CD4-positive, alpha-beta T cell treated with Interleukin-17A for 1 hour (primary cell): ENCODE measurements around the gene CIITA.
"Not testable (repeated sequence)": the region's sequence is repeated elsewhere in the genome, so short reads cannot be mapped to it uniquely, and the experiment has no call there.

Source experiments
- DNase-seq: peaks from one replicate; pipeline ENCODE4 v3.0.0-alpha.2; 2020

CIITA gene

GRCh38 chr16:10938796-10939648, 62.0 kb downstream of the CIITA start:
- no peak for DNase-seq

DNA sequence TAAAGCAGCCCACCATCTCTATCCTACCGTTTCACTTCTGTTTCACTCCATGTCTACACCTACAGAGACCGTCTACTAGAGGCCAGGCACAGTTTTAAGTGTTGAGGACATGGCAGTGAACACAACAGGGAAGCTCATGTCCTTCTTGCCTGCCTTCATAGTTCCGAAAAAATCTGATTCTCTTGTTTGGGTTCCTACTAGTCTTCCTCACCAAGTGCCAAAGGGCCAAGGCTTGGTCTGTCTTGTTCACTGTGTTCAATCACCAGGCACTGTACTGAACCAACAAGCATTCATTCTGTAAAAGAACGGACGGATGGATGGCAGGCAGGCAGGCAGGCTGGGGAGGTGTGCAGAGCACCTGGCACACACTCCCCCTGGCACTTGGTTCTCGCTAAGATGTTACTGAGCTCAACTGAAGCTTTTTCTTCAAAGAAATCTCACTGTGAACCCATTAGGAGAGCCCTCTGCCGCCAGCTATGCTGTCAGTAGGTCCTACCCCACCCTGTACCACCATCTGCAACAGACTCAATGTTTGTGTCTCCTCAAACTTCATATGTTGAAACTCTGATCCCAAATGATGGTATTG, 62.7 kb downstream of the CIITA start:
- no peak for DNase-seq

DNA sequence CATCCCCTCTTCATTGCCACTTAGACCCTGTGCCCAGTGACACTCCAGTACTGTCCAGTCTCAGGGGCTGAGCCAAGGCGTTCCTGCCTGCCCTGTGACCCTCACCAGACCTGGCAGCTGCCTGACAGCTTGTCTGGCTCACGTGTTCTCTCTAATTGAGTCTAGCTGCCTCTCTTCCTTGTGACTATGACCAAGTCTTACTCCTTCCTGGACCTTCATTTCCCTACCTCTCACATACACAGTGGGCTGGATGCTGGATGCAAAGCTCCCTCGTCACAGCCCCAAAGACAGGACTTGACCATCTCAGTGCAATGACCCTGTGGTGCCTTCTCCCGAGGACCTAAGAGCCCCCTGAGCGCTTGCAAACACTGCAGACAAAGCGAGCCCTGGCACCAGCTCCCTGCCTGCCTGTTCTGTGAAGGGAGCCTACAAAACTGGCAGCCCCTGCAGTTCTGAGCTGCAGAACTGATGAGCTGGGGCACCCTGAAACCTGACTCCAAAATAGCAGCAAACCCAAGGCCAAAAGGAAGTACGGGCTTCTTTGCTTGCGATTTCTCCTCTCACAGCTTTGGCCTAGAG, 63.6 kb downstream of the CIITA start:
- DNase-seq: no peak

DNA sequence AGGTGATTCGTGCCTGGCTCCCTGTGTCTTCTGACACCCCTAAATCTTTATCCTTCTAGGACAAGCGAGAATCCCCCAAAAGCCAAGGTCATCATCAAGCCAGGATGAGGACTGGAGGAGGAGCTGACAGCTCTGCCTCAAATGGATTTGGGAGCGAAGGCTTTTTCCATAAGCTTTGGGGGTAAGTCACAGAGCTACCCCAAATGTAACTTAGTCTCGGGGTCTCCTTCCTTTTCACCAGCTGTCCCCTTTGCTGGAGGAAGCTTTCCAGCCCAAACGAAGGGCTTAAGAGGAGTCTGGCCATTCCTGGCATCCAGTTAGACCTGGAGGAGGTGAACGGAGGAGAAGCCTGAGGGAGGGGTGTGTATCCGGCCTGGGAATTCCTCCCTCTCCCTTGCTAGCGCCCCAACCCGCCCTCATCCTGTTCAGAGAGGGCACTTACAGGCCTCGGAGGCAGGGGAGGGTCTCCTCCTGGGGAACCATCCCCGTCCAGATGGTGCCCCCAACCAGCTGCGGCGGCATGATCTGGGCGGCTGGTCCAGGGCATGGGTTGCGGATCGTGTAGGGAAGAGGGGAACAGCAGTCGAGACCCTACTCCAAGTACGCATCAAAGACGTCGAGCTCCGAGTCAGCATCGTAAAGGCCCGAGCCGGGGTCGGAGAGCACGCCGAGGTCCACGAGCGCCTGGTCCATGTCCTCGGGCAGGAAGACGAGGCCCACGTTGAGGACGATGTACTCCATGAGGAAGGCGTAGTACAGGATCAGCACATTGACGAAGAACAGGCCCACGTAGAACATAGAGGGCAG, 64.3 kb downstream of the CIITA start:
- DNase-seq: no peak

DNA sequence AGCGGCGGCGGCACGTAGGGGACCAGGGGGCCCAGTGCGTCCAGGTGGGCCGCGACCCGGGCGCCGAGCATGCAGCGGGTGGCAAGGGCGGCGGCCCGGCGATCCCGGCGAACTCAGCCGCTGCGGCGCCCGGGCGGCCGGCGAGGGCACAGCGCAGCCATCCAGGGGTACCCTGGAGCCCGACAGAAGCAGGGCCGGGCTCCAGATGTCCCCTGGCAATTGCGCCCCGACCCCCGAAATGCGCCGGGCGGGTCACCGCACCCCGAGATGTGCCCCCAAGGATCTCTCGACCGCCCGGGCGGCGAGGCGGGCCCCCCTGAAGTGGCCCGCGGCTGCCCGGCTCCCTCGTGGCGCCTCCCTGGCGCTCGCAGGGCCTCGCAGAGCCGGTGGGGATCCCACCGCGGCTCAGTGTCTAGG, 64.9 kb downstream of the CIITA start:
- not testable (repeated sequence) for DNase-seq

DNA sequence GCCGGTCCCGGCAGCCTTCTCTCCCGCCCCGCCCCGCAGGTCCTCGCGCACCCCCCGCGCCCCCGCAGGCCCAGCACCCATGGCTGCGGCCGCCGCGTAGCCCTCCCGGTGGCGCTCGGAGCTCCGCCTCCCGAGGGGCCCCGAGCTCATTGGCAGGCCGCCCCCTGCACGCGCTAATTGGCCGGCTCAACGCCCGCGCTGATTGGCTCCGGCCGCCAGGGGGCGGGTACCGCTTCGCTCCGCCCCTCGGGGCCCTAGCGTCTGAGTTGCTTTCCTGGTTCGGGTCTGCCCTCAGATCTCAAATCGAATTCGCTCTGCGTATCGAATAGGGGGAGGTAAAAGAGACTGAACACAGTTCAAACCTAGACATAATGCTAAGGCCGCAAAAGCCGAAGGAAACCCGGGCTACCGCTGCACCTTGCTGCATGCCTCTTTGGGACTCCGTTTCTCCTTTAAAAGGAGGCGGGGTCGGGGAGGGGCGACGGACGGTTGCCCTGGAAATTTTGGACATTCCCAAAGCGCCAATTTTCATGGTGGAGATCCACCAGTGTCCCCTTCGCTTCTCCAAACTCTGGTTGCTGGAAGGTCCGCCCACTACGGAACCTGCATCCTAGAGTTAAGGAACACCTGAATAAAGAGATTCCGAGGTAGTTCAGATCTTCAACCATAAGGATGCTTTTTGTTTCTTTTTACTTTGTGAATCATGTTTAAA, 65.5 kb downstream of the CIITA start, which contains the start of gene DEXI:
Gene DEXI (minus strand): TSS at position 117 of the 712 bp plus-strand sequence. CDS start 463 bp downstream, outside the sequence.
- peak; percentile 95 for DNase-seq

- no peak for DNase-seq
These were observed 66.0 kb downstream of the CIITA start for GRCh38 chr16:10943064-10943353.

DNA sequence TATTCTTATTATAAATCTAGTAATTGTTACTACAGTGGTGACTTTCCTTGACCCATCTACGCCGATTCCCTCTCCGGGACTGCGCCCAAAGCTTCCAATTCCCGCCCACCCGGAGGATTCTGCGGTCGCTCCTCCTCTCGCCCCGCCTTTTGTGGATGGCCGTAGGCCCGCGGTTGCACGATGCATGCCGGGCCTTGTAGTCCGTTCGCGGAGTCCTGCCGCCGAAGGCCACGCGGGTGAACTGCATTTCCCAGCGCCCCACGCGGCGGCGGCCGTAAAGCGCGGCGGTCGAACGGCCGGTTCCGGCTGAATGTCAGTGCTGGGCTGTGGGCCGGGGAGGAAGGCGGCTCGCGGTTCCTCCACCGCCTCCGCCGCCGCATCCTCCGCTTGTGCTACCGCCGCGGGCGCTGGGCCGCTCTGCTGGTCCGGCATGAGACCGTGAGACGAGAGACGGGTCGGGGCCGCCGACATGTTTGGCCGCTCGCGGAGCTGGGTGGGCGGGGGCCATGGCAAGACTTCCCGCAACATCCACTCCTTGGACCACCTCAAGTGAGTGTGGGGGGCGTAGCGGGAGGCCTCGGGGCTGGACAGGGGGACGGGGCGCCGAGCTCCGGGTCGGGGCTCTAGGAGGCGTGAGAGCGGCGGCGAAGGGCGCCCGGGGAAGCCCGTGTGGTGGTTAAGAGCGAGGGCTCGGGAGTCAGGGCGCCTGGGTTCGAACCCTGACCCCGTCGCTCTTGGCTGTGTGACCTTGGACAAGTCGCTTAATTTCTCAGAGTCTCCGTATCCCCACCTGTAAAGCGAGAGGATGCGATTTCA, 67.5 kb downstream of the CIITA start, which contains the start of gene CLEC16A:
Gene CLEC16A (plus strand): TSS at position 316 of the 816 bp plus-strand sequence. CDS start 154 bp downstream, at position 470.
- DNase-seq: peak; percentile 96

GRCh38 chr16:10945065-10945787, 68.2 kb downstream of the CIITA start:
- DNase-seq: no peak

DNA sequence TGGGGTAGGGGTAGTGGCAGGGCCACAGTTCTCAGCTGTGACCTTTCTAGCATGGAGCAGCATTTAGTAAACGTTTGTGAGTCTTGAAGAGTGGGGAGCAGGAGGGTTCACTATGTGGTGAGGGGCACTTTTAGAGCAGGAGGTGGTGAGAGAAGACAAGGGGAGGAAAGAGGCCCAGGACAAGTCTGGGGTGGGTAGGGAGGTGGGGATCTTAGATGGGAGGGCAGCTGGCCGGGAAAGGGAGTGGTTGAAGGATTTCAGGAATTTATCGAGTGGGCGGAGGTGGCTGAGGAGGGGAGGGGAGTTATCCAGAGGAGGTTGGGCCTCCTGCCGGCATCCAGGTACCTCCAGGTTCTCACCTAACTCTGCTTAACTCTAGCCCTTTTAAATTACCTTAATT, 69.3 kb downstream of the CIITA start:
- DNase-seq: no peak

- no peak for DNase-seq
These were observed 70.3 kb downstream of the CIITA start for GRCh38 chr16:10947211-10947787.

DNA sequence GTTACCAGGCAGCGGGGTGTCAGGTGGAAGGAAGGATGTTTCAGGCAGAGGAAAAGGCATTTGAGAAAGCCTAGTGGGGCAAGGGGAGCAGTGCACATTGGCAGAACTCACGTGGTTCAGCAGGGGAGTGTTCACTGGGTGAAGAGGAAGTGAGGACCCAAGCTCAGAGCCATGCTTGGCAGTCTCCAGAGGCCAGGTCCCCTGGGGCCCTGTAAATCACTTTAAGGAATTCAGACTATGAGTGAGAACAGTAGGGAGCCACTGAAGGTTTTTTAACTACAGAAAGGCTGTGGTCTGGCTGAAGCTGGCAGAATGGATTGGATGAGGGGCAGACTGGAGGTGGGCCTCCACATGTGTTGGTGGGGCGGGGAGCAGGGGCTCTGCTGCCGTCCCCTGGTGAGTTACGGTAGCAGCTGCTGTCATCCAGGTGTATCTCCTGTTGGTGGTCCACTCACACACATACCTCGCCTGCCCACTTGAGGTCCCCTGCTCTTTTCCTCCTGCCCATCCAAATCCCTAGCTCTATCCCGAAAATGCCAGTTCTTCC, 72.5 kb downstream of the CIITA start:
- peak; percentile 52 for DNase-seq

GRCh38 chr16:10950393-10950792, 73.4 kb downstream of the CIITA start:
- DNase-seq: no peak

GRCh38 chr16:10951026-10951425, 74.0 kb downstream of the CIITA start:
- no peak for DNase-seq

GRCh38 chr16:10954903-10955302, 77.9 kb downstream of the CIITA start:
- DNase-seq: no peak

GRCh38 chr16:10957771-10958482, 80.9 kb downstream of the CIITA start:
- no peak for DNase-seq

DNA sequence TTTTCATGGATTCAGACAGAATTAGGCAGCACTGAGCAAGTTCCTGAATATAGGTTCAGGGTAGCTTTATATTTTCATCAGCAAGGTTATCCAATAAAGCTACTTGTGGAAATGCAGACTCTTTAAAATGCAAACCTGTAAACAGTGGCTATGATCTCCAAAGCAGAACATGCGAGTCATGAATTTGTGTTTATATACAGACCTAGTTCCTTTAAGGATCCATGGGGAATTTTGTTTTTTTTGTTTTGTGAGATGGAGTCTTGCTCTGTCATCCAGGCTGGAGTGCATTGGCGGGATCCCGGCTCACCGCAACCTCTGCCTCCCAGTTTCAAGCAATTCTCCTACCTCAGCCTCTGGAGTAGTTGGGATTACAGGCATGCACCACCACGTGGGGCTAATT, 82.2 kb downstream of the CIITA start:
- DNase-seq: no peak

GRCh38 chr16:10961231-10961630, 84.2 kb downstream of the CIITA start:
- DNase-seq: no peak
